ENCODE results near the gene KRT6B.

The KRT6B gene

GRCh38 chr12:52396656-52397055 is 55.3 kb downstream of the KRT6B start:
- TF ChIP-seq CTCF (IDR thresholded peaks at IDR 0.05; ENCODE audit: low read depth, low read length) (no peak), MAX (IDR thresholded peaks at IDR 0.05; ENCODE audit: low read depth, low read length) (no peak), POLR2A (IDR thresholded peaks at IDR 0.05; ENCODE audit: extremely low read depth, insufficient read length) (no peak), MYC (IDR thresholded peaks at IDR 0.05; ENCODE audit: low read depth, low read length) (no peak)
- DNase-seq (ENCODE audit: low read depth): no peak
- no peak overlapping the region for H3K4me3 ChIP-seq (ENCODE audit: low read depth, low read length)
